Measurements from ENCODE around the gene GBX2. TPM values are rescaled to one million over a fixed set of nuclear protein-coding genes. Genes with fewer than 3 reads are reported as not detected.

GBX2 gene
- total and polyA plus RNA-seq, 2 of the 13 experiments (the other 11 are each of a cell fraction or from before 2014, with no cell fraction given): not detected

DNA sequence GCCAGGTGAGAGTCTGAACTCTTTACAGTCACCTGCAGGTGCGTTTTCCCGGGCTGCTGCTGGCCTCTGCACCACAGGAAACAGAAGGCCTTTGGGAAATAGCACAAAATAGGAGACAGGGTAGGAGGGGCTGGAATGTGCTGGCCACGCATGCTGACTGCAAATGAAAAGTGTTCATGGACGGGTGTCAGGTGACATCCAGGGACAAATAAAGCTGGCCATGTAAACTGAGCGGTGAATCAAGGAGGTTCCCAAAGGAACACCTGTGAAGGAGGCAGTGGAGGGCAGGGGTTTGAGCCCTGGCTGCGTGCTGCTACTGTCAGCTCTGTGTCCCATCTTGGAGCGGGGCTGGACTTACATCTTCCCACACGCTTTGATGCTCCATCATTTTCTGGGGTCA lies 42.4 kb upstream of the GBX2 start:
- H3K9ac ChIP-seq (ENCODE audit: insufficient read depth, low read depth, low read length): no peak overlapping the region
- intact Hi-C loops (cut with micrococcal nuclease; ENCODE audit: unreplicated experiment): no loop called here
- H3K4me2 ChIP-seq (ENCODE audit: low read depth, low read length): no peak overlapping the region
- peaks cover 0 to 76% of the 10 kb centered on the region in 2 experiments; a peak in 4 of 5 replicates for H3K27me3 ChIP-seq (ENCODE audit: control insufficient read depth in 1 of 2, insufficient read depth in 2 of 2, low read length in 2 of 2)
- H3K36me3 ChIP-seq (replicated peaks in 1 of 2; ENCODE audit: control insufficient read depth in 1 of 2, insufficient read depth in 2 of 2, low read length in 2 of 2): no peaks in the 10 kb centered on the region
- 16% methylated on average over 8 of the region's 8 CpGs for WGBS (ENCODE audit: low lambda C conversion rate)
- no peak for DNase-seq (ENCODE audit: low spot score)
- ChIA-PET POLR2A (no interaction called here), CTCF (ENCODE audit: low intra/inter-chr PET ratio, low total read pairs) (no interaction called here)
- H3K4me1 ChIP-seq (ENCODE audit: insufficient read depth, low read length): no peaks in the 10 kb centered on the region
- in situ Hi-C loops (cut with HindIII; ENCODE audit: extremely low pct_ligation_motif_present, low pct_unique_long_range_greater_than_20kb): no loop called here
- BruUV-seq (replicated peaks): no TSS peak
- H3K4me3 ChIP-seq (replicated peaks in 1 of 3; ENCODE audit: insufficient read depth in 1 of 3, low read depth in 2 of 3, low read length in 3 of 3): no peak overlapping the region
- H3K27ac ChIP-seq (ENCODE audit: extremely low read length, insufficient read depth, low read length): no peak overlapping the region
- no peak for TF ChIP-seq REXO4 (CRISPR knock-in tag; IDR thresholded peaks at IDR 0.05; ENCODE audit: borderline replicate concordance)
- no peak for TF ChIP-seq ELF3 (CRISPR knock-in tag; IDR thresholded peaks at IDR 0.05)
- TF ChIP-seq NFIB (CRISPR knock-in tag; IDR thresholded peaks at IDR 0.05; ENCODE audit: borderline replicate concordance): no peak
- TF ChIP-seq, protein P1, sequence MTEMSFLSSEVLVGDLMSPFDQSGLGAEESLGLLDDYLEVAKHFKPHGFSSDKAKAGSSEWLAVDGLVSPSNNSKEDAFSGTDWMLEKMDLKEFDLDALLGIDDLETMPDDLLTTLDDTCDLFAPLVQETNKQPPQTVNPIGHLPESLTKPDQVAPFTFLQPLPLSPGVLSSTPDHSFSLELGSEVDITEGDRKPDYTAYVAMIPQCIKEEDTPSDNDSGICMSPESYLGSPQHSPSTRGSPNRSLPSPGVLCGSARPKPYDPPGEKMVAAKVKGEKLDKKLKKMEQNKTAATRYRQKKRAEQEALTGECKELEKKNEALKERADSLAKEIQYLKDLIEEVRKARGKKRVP (CRISPR knock-in tag; IDR thresholded peaks at IDR 0.05): no peak
- H4K20me1 ChIP-seq (ENCODE audit: insufficient read depth, low read length): no peaks in the 10 kb centered on the region
- H2AFZ ChIP-seq (ENCODE audit: low read length): no peak overlapping the region
- no peak for FAIRE-seq
- no peaks in the 10 kb centered on the region for H3K79me2 ChIP-seq (ENCODE audit: insufficient read depth, low read length)
- no peaks in the 10 kb centered on the region for H3K9me3 ChIP-seq (ENCODE audit: low read length)
- ATAC-seq: no peak

DNA sequence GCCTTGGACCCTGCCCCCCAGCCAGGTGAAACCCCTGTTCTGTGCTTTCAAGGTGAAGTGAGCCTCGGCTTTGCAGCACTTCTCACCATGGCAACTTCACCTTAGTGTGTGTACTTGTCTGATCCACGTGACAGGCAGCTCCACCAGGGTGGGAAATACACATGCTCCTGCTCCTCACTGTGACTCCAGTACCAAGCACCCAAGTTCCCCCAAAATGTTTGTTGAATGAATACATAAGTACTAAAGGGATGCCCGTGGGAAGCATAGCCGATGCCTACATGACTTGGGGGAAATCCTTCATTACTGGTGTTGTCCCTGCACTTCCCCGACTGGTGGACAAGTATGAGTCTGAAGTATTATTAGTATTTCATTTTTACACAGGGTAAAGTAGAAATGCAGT lies 41.8 kb upstream of the GBX2 start:
- in situ Hi-C loops (cut with HindIII; ENCODE audit: extremely low pct_ligation_motif_present, low pct_unique_long_range_greater_than_20kb): no loop called here
- ATAC-seq: no peak; the same call in 2 of the 3 replicates
- 27% methylated on average over 5 of the region's 5 CpGs for WGBS (ENCODE audit: low lambda C conversion rate)
- Histone ChIP-seq H3K79me2 (ENCODE audit: insufficient read depth, low read length) (no peaks in the 10 kb centered on the region), H3K4me1 (ENCODE audit: insufficient read depth, low read length) (no peaks in the 10 kb centered on the region), H3K4me2 (ENCODE audit: low read depth, low read length) (no peak overlapping the region), H2AFZ (ENCODE audit: low read length) (no peak overlapping the region), H3K9ac (ENCODE audit: insufficient read depth, low read depth, low read length) (no peak overlapping the region), H3K27me3 (ENCODE audit: control insufficient read depth in 1 of 2, insufficient read depth in 2 of 2, low read length in 2 of 2) (peaks cover 0 to 72% of the 10 kb centered on the region in 2 experiments; a peak in 4 of 5 replicates), H3K27ac (ENCODE audit: extremely low read length, insufficient read depth, low read length) (no peak overlapping the region), H3K9me3 (ENCODE audit: low read length) (no peaks in the 10 kb centered on the region), H3K4me3 (replicated peaks in 1 of 3; ENCODE audit: insufficient read depth in 1 of 3, low read depth in 2 of 3, low read length in 3 of 3) (no peak overlapping the region), H4K20me1 (ENCODE audit: insufficient read depth, low read length) (no peaks in the 10 kb centered on the region), H3K36me3 (replicated peaks in 1 of 2; ENCODE audit: control insufficient read depth in 1 of 2, insufficient read depth in 2 of 2, low read length in 2 of 2) (no peaks in the 10 kb centered on the region)
- ChIA-PET CTCF (ENCODE audit: low intra/inter-chr PET ratio, low total read pairs) (no interaction called here), POLR2A (no interaction called here)
- BruUV-seq (replicated peaks): no TSS peak
- DNase-seq (ENCODE audit: low spot score): no peak
- TF ChIP-seq, protein P2, sequence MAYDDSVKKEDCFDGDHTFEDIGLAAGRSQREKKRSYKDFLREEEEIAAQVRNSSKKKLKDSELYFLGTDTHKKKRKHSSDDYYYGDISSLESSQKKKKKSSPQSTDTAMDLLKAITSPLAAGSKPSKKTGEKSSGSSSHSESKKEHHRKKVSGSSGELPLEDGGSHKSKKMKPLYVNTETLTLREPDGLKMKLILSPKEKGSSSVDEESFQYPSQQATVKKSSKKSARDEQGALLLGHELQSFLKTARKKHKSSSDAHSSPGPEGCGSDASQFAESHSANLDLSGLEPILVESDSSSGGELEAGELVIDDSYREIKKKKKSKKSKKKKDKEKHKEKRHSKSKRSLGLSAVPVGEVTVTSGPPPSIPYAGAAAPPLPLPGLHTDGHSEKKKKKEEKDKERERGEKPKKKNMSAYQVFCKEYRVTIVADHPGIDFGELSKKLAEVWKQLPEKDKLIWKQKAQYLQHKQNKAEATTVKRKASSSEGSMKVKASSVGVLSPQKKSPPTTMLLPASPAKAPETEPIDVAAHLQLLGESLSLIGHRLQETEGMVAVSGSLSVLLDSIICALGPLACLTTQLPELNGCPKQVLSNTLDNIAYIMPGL (CRISPR knock-in tag; IDR thresholded peaks at IDR 0.05; ENCODE audit: borderline replicate concordance in 1 of 2, low read depth in 1 of 2): no peak
- TF ChIP-seq, protein P3, sequence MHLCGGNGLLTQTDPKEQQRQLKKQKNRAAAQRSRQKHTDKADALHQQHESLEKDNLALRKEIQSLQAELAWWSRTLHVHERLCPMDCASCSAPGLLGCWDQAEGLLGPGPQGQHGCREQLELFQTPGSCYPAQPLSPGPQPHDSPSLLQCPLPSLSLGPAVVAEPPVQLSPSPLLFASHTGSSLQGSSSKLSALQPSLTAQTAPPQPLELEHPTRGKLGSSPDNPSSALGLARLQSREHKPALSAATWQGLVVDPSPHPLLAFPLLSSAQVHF (CRISPR knock-in tag; IDR thresholded peaks at IDR 0.05): no peak
- TF ChIP-seq, protein P4, sequence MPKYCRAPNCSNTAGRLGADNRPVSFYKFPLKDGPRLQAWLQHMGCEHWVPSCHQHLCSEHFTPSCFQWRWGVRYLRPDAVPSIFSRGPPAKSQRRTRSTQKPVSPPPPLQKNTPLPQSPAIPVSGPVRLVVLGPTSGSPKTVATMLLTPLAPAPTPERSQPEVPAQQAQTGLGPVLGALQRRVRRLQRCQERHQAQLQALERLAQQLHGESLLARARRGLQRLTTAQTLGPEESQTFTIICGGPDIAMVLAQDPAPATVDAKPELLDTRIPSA (CRISPR knock-in tag; IDR thresholded peaks at IDR 0.05; ENCODE audit: borderline replicate concordance): no peak
- TF ChIP-seq, protein P5, sequence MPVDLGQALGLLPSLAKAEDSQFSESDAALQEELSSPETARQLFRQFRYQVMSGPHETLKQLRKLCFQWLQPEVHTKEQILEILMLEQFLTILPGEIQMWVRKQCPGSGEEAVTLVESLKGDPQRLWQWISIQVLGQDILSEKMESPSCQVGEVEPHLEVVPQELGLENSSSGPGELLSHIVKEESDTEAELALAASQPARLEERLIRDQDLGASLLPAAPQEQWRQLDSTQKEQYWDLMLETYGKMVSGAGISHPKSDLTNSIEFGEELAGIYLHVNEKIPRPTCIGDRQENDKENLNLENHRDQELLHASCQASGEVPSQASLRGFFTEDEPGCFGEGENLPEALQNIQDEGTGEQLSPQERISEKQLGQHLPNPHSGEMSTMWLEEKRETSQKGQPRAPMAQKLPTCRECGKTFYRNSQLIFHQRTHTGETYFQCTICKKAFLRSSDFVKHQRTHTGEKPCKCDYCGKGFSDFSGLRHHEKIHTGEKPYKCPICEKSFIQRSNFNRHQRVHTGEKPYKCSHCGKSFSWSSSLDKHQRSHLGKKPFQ (CRISPR knock-in tag; IDR thresholded peaks at IDR 0.05; ENCODE audit: insufficient replicate concordance): no peak
- no peak for TF ChIP-seq TEAD2 (CRISPR knock-in tag; IDR thresholded peaks at IDR 0.05)
- TF ChIP-seq ZNF703 (CRISPR knock-in tag; IDR thresholded peaks at IDR 0.05; ENCODE audit: borderline replicate concordance): no peak
- no peak for TF ChIP-seq ELF4 (CRISPR knock-in tag; IDR thresholded peaks at IDR 0.05; ENCODE audit: borderline replicate concordance)
- FAIRE-seq: no peak
- intact Hi-C loops (cut with micrococcal nuclease; ENCODE audit: unreplicated experiment): no loop called here
